Small intestine (tissue), 7 donors: ENCODE data around the gene CASR. TPM values are rescaled to one million over a fixed set of nuclear protein-coding genes. Genes with fewer than 3 reads are reported as not detected.

Source experiments
- DNase-seq, 2 donors: peaks; one replicate each; pipeline versions ENCODE4 v3.0.0 to v3.0.0-alpha.2; 2013
- FAIRE-seq: peaks from 2 replicates; lab custom pipeline; 2012; peaks lifted over from hg19 to GRCh38; lab: Jason Lieb, UNC
- H3K27ac ChIP-seq, 3 donors: one replicate each; pipeline ENCODE4 v1.5.1; 2013; ENCODE audit warnings: low read length in 2 of 3, mild to moderate bottlenecking in 2 of 3, control low read depth in 1 of 3, inconsistent platforms in 1 of 3, low read depth in 1 of 3, moderate library complexity in 1 of 3
- H3K27me3 ChIP-seq, 3 donors: one replicate each; pipeline ENCODE4 v1.6.1; 2013; ENCODE audit warnings: low read length in 3 of 3, inconsistent platforms in 1 of 3; ENCODE audit not compliant: control insufficient read depth in 3 of 3, insufficient read depth in 3 of 3
- H3K36me3 ChIP-seq, 3 donors: one replicate each; pipeline ENCODE4 v1.6.1; 2013; ENCODE audit warnings: low read length in 3 of 3, inconsistent platforms in 1 of 3, low read depth in 1 of 3, mild to moderate bottlenecking in 1 of 3, moderate library complexity in 1 of 3; ENCODE audit not compliant: control insufficient read depth in 3 of 3, insufficient read depth in 2 of 3
- H3K4me1 ChIP-seq, 3 donors: one replicate each; pipeline ENCODE4 v1.6.1; 2013; ENCODE audit warnings: low read length in 2 of 3, inconsistent platforms in 1 of 3, low read depth in 1 of 3, mild to moderate bottlenecking in 1 of 3, moderate library complexity in 1 of 3; ENCODE audit not compliant: control insufficient read depth in 3 of 3, insufficient read depth in 2 of 3
- H3K4me3 ChIP-seq, 3 donors: one replicate each; pipeline ENCODE4 v1.5.1; 2013; ENCODE audit warnings: low read length in 3 of 3, control low read depth in 1 of 3, inconsistent platforms in 1 of 3, low read depth in 1 of 3, mild to moderate bottlenecking in 1 of 3, moderate library complexity in 1 of 3
- H3K9me3 ChIP-seq, 2 donors: one replicate each; pipeline ENCODE4 v1.6.1; 2013; ENCODE audit warnings: low read depth in 1 of 2, low read length in 1 of 2; ENCODE audit not compliant: control insufficient read depth in 2 of 2, insufficient read depth in 1 of 2
- WGBS, 3 donors: extraction: QIAGEN DNeasy Blood & Tissue Kit; methylation state at CpG; one replicate each; pipeline ENCODE4 v1.1.7; 2013; 5-methylcytosine and 5-hydroxymethylcytosine counted together
- polyA plus RNA-seq, 4 donors: library from polyadenylated mRNA; stranded (reverse) in 3 of 4; unstranded in 1 of 4; fragments of 200-250 nt in 3 of 4; fragments of 120-200 nt in 1 of 4; gene quantifications; one replicate each; pipeline versions ENCODE4 v1.2.1 to v1.2.3, GENCODE V29; 2013
- donor health status: healthy with polysubstance abuse.
- donor health status: control.
- donor health status: control.
- donor health status: Bipolar disorder and iron deficiency.
- donor health status: healthy.

Gene CASR
- polyA plus RNA-seq, 4 donors = 0.19 to 1.7 (median 0.22) TPM; not detected in 1

GRCh38 chr3:122324871-122325323 is 141.4 kb downstream of the CASR start, which contains the start of gene CSTA:
TSS of gene CSTA (plus strand) at chr3:122325248. CDS start at chr3:122325293, 45 bp downstream.
- no peaks in the 10 kb centered on the region for H3K36me3 ChIP-seq
- FAIRE-seq (no peak), DNase-seq (no peak)
- no peak within 1 kb of the TSS for H3K4me3 ChIP-seq
- H3K27ac ChIP-seq = no peak within 1 kb of the TSS
- 60 to 69% (median 61%) methylated on average over 6 of the region's 6 CpGs for WGBS, 3 donors
- H3K4me1 ChIP-seq = no peaks in the 10 kb centered on the region
- H3K27me3 ChIP-seq = no peaks in the 10 kb centered on the region
- no peaks in the 10 kb centered on the region for H3K9me3 ChIP-seq

DNA sequence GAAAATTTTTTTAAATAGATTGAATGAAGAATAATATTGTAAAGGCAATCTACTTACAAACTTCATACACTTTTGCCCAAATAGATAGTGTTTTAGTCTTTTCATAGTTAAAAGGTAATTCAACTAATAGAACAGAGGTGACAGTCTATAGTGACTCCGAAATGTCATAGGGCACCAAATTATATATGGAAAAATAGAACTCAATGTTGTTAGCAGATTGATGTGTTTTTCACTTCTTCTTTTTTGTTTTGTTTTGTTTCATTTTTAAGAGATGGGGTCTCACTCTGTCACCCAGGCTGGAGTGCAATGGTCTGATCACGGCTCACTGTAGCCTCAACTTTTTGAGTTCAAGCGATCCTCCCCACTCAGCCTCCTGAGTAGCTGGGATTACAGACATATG is 142.3 kb downstream of the CASR start:
- FAIRE-seq (no peak), DNase-seq (no peak)
- Histone ChIP-seq H3K36me3 (no peaks in the 10 kb centered on the region), H3K27ac (no peak overlapping the region), H3K4me3 (no peak overlapping the region), H3K9me3 (no peaks in the 10 kb centered on the region), H3K27me3 (no peaks in the 10 kb centered on the region), H3K4me1 (no peaks in the 10 kb centered on the region)
- 82 to 100% (median 94%) methylated on average over 3 of the region's 3 CpGs for WGBS, 3 donors

- no peak overlapping the region for H3K4me3 ChIP-seq
- WGBS, 3 donors = 72 to 97% (median 85%) methylated on average over 4 of the region's 4 CpGs
- no peaks in the 10 kb centered on the region for H3K36me3 ChIP-seq
- no peak overlapping the region for H3K27ac ChIP-seq
- DNase-seq (no peak), FAIRE-seq (no peak)
- H3K27me3 ChIP-seq = peaks cover 0 to 3% (median 0%) of the 10 kb centered on the region in 3 donors
- no peaks in the 10 kb centered on the region for H3K4me1 ChIP-seq
- no peaks in the 10 kb centered on the region for H3K9me3 ChIP-seq
Measured at GRCh38 chr3:122331886-122332285, 148.4 kb downstream of the CASR start.

GRCh38 chr3:122332551-122332950 is 149.1 kb downstream of the CASR start:
- H3K4me3 ChIP-seq = no peak overlapping the region
- 86 to 95% (median 95%) methylated on average over 8 of the region's 8 CpGs for WGBS, 3 donors
- FAIRE-seq = no peak
- no peaks in the 10 kb centered on the region for H3K36me3 ChIP-seq
- no peaks in the 10 kb centered on the region for H3K9me3 ChIP-seq
- H3K27me3 ChIP-seq = peaks cover 0 to 3% (median 0%) of the 10 kb centered on the region in 3 donors
- no peak for DNase-seq
- H3K4me1 ChIP-seq = no peaks in the 10 kb centered on the region
- no peak overlapping the region for H3K27ac ChIP-seq

Other genes with a start within 250 kb of the CASR start
- 1 to 10 TPM in 2 of 4 donors, under 1 TPM in 2; 0.22 to 5.1 (median 2.8) TPM for gene ILDR1, start 161.4 kb upstream of the CASR start, polyA plus RNA-seq
- 1 to 10 TPM in 3 of 4 donors, under 1 TPM in 1; 0.89 to 3.1 (median 2.2) TPM for gene CD86, start 128.3 kb upstream of the CASR start, polyA plus RNA-seq
- 10 to 100 TPM in 1 of 4 donors, 1 to 10 TPM in 3; 1.8 to 10.8 (median 5.6) TPM for gene CSTA, start 141.6 kb downstream of the CASR start, polyA plus RNA-seq
- gene MIX23, start 199.6 kb downstream of the CASR start, polyA plus RNA-seq = 10 to 100 TPM; 29.2 to 53.0 (median 45.8) TPM
- gene FAM162A, start 200.5 kb downstream of the CASR start, polyA plus RNA-seq = 100 to 1,000 TPM in 1 of 4 donors, 10 to 100 TPM in 3; 63.5 to 105 (median 83.9) TPM
- gene WDR5B, start 232.4 kb downstream of the CASR start, polyA plus RNA-seq = 1 to 10 TPM; 1.6 to 8.3 (median 2.7) TPM